Suprapubic skin (tissue), 4 donors: ENCODE data around the gene PLEKHH1.

Source experiments
- POLR2A ChIP-seq, 2 donors: fragments of 450-650 bp; IDR thresholded peaks; one replicate each; pipeline ENCODE4 v1.6.1; 2017; ENCODE audit warnings: antibody characterized with exemption in 2 of 2, mild to moderate bottlenecking in 2 of 2, moderate library complexity in 2 of 2
- POLR2AphosphoS5 ChIP-seq, 3 donors: sonication (generic); formaldehyde crosslinking; IDR thresholded peaks; one replicate each; pipeline ENCODE4 v1.6.1; 2017; ENCODE audit warnings: antibody characterized with exemption in 3 of 3
- TF ChIP-seq, protein P1 (sequence below), 2 donors: fragments of 200-600 bp in 1 of 2; fragments of 450-650 bp in 1 of 2; sonication (generic) in 1 of 2; IDR thresholded peaks; one replicate each; pipeline ENCODE4 v1.5.1; 2016 to 2019; ENCODE audit warnings: antibody characterized with exemption in 2 of 2, mild to moderate bottlenecking in 1 of 2, moderate library complexity in 1 of 2

DNA sequence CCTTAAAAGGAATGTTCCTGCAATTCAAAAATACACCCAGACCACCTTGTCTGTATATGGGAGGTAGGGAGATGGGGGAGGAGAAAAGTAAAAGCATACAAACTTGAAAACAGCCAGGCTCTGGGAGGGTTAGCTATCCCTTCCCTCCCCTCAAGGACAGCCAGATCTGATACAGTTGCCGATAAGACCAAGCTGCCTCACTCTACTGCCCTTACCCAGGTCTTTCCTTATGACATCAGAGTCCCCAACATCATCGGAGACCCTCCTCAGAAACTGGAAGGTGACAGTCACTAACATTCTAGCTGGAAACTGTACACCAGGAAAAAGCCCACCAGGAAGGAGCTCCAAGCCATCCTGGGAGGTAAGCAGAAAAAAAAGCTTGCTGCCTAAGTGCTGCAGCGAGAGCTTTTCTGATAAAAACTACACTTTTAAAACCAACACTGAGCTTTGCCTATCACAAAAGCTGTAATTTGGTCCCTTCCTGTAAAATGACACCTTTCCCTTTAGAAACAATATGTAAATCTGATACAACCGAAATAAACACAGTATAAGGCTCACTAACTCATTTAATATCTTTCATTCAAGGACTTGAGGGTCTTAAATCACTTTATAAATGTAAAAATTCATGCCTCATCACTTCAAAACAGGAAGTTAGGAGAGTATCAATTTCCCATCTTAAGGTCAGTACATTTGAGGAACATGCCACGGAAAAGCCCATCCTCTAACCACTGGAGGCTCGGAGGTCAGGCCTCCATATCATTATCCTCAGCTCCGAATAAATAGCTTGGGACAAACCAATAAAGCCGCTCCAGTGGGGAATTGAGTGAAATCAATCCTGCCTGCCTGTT, 20.4 kb upstream of the PLEKHH1 start:
- TF ChIP-seq POLR2A (IDR thresholded peaks at IDR 0.05), result no peak
- TF ChIP-seq, protein P1, sequence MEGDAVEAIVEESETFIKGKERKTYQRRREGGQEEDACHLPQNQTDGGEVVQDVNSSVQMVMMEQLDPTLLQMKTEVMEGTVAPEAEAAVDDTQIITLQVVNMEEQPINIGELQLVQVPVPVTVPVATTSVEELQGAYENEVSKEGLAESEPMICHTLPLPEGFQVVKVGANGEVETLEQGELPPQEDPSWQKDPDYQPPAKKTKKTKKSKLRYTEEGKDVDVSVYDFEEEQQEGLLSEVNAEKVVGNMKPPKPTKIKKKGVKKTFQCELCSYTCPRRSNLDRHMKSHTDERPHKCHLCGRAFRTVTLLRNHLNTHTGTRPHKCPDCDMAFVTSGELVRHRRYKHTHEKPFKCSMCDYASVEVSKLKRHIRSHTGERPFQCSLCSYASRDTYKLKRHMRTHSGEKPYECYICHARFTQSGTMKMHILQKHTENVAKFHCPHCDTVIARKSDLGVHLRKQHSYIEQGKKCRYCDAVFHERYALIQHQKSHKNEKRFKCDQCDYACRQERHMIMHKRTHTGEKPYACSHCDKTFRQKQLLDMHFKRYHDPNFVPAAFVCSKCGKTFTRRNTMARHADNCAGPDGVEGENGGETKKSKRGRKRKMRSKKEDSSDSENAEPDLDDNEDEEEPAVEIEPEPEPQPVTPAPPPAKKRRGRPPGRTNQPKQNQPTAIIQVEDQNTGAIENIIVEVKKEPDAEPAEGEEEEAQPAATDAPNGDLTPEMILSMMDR (IDR thresholded peaks at IDR 0.05), result no peak
- no peak for TF ChIP-seq POLR2AphosphoS5 (IDR thresholded peaks at IDR 0.05)
